GM18519 (cell line): ENCODE data around the gene PSMB10.

ENCODE experiments used
- ATAC-seq: cut with Tn5 transposase; IDR thresholded peaks from one replicate; pipeline ENCODE4 v1.9.1; 2021; ENCODE audit warnings: mild to moderate bottlenecking, moderate library complexity; ENCODE audit not compliant: unreplicated experiment, low FRiP score

PSMB10 gene

DNA sequence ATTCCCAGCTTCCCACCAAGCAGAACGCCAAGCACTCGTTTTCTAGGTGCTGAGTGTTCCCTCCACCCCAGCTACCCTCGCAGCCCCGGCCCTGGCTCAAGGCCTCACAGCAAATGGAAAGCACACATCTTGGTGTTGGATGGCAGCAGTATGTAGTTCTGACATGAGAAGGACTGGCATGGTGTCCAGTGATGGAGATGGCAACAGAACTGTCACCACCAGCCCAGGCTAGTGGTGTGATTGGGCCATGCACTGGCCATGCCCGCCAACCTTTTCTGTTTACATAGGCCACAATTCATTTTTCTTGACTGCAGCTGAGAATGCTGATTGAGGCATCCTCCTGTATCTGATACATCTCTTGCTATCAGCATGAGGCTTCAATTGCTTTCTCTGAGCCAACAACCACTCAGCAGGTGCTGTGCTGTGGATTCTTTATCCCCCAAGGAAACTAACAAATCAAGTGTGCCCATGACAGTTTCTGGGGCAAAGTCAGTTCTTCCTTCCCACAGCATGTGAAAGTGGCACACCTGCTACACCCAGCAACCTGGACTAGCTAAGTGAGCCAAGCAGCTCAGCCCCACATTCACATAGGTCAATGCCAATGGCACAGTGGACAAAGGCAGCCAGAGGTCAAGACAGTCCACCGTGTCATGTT is 28.0 kb upstream of the PSMB10 start:
- no peak for ATAC-seq

DNA sequence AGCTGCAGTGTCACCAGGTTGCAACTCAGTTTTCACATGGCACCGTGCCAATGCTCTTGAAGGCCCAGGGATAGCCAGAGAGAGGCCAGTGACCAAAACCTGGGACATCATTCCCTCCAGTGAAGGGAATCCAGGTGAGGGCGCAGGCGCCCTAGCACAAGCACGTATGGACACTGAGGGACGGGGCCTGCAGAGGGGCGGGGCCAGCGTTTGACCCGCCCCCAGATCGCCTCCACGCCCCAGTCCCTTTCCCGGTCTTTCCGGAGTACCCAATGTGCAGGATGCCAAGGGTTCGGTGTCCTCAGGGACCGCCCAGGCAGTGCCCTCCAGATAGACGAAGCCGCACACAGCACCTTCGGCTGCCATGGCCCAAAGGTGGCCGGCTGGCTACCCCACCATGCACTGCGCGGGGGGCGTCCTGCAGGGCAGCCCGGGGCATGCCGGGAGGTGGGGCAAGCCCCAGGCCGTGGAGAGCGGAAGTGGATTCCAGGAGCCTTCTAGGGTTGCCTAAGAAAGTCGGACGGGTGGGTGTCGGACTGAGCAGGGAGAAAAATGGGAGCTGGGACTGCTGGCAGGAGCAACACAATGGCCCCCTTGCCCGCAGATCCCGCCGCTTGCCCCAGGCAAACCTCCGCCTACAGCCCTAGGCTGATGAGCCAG is 27.1 kb upstream of the PSMB10 start:
- ATAC-seq = no peak

DNA sequence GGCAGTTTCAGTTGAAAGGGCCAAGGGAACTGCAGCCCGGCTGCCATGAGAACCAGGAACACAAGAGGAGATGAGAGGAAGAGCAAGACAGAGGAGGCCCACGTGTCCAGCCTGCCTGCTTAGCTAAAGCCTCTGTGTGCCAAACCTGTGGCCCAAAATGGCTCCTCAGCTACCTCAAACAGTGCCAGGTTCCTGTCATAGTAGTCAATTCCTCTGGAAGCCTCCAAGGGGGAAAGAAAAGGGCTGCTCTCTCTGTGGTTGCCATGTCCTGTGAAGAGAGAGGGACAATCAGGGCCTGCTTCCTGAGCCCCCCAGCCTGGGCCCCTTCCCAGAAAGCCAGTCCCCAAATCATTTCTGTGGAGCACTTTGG is 26.6 kb upstream of the PSMB10 start:
- ATAC-seq = no peak

DNA sequence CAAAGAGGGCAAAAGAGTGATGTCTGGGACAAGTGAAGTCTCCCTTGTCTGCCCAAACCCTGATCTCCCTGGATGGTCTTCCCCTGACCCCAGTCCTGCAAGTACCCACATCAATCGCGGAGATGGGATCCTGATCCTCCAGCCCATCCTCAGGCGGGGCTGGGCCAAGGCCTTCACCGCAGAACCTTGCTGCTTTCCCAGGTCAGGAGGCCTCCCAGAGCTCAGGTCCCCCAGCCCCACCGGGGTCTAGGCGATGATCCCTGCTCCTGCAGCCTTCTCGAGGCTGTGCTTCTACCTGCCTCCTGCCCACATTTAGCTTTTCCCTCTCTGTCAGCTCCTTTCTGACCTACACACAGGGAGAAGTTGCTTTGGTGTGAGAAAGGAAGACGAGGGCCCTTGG is 25.5 kb upstream of the PSMB10 start:
- no peak for ATAC-seq

DNA sequence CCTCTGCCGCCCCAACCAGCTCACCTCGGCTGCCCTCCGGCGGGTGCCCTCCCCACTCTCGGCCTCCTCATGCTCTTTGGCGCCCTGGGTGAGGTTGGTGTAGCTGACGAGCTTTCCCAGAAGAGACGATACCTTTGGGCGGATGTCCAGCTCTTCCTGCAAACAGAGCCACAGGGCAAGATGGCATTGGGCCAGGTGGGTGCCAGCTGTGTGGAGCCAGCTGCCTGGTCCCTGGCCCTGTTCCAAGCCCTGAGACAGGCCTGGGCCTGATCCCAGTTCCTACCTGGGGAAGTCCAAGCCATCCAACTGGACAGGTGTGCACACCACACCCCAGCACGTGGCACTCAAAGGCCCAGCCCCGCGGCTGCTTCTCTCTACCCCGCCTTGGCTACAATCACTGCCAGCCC is 24.9 kb upstream of the PSMB10 start:
- ATAC-seq = no peak

DNA sequence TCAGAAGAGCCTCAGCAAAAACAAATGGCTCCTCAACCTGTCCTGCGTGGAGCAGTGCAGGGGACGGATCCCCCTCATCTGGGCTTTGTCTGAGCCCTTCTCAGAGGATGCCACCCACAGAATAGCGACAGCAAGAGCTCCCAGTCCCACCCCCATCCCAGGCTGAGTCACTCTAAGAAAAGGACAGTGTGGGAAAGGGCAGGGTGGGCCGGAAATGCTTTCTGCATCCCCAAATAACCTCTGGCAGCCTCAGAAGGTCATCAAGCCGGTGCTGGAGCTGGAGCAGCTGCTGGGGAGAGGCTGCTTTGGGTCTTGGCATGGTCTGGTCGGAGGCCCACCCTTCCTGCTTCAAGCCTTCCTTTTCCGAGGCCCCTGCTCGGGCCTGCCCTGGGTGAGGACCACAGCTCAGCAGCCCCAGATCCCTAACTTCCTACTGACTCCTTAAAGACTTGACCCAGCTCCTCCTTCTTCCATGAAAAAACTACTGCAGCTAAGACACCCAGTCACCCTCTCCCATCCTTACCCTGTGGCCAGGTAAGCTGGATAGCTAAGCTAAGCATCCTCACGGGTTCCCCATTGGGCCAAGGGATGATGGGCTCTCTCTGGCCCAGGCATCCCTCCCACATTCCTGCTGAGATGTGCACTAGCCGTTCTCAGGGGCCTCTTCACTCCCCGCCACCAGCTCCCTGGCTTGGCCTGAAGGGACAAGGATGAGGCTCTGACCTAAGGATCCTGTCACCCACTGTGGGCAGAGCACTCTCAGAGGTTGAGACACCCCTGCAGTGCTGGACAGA is 23.1 kb upstream of the PSMB10 start:
- no peak for ATAC-seq

DNA sequence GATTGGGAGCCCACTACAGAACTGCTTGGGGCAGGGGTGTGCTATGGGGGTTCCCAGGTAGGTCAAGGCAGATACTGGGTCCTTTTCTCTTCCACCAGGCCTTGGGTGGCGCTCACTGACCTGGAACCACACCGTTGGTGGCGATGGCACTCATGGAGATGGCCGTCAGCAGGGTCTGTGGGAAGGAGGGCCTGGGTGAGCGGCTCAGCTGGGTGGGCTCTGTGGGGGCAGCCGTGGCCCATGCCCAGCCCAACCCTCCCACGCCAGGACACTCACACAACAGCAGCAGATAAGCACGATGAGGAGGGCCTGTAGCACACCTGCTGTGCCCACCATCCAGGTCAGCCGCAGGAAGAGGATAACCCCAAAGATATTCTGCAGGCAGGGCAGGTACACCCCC is 21.0 kb upstream of the PSMB10 start:
- no peak for ATAC-seq

DNA sequence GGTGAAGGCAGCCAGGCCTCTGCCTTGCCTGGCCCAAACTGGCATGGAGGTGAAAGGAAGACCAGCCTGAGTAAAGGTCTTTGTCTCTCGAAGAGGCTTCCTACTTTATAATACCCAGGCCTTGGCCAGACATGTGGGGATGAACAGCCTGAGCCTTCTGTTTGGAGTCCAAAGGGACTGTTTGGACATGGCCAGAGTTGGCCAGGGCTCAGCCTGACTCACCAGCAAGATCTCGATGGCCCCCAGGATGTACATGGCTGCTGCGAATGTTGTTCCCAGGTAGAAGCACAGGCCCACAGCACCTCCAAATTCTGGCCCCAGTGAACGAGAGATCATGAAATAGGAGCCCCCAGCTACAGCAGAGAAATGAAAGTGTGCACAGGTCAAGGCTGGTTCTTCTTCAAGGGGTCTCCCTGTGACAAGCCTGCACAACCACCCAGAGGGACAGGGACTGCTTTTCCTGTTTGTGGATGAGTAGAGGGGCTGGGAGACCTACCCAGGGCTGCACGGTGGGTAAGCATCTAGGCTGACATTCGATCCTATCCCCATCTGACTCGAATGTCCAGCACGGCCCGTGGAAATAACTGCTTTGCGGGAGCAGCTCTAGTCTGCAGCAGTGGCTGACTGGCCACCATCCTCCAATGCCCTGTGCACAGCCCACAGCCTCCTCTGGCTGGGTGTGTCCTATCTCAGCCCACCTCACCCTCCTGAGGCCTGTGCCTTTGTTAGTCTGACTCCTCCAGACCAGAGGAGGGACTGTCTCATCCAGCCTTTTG is 18.0 kb upstream of the PSMB10 start:
- no peak for ATAC-seq

DNA sequence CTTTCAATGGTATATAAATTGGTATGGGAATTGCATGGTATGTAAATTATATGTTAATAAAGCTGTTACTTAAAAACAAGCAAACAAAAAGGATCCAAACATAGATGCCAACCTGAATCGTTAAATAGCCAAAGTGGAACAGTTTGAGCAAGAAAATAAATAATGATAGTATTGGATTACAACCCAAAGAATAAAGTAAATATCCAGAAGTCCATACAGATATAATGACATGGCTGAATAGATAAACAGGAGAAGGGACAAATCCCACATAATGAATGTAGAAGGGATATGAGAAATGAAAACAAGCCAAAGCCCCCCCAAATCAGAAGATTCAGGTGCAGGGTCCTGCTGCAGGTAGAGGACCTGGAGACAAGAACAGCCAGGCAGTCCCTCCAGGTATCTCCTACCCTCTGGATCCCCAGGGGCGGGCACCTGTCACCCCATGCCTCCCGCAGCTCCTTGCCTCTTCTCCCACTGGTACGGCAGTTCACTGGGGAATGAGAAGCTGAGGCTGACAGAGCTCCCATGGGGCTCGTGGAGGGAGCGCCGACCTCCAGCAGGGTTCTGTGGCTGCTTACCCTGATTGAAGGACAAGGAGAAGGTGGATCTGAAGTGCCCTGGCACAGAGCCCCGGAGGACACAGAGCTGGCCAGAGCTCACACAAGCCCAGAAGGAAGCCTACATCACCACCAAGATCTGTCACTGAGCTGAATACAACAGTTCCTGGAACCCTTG is 17.2 kb upstream of the PSMB10 start:
- no peak for ATAC-seq

DNA sequence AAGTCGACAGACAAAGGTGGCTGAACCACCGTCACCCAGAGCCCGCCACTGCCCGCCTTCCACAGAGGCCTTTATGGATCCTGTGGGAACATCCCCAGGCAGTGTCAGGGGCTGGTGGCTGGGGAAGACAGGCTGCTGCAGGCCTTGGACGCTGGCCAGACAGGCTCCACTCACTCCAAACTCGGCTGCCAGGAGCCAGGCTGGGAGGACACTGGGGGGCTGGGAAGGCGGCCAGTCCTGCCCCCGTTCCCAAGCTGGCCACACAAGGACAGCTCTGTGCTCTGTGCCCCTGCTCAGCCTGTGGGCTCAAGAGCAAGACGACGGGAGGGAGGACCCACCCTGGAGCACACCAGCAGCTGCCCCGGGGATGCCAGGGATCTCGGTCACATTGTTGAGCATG is 14.8 kb upstream of the PSMB10 start:
- no peak for ATAC-seq

DNA sequence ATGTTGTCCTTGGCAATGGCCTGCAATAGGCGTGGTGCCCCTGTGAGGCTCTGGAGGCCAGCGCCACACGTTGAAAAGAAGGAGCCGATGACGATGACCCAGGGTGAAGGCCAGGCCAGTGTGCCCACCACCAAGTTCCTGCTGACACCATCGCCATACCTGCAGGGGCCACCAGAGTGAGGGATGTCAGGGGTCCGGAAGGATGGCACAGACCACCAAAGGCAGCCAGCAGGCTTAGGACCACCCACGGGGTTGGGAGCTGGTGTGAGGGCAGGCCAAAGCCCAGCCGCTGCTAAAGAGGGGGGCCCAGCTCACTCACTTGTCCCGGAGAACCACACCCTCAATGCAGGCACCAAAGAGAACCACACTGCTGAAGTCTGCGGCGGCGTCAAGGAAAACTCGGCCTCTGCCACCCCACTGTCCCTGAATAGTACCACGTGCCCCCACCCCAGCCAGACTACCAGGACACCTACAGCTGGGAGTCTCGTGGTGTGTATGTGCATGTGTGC is 13.7 kb upstream of the PSMB10 start:
- no peak for ATAC-seq

DNA sequence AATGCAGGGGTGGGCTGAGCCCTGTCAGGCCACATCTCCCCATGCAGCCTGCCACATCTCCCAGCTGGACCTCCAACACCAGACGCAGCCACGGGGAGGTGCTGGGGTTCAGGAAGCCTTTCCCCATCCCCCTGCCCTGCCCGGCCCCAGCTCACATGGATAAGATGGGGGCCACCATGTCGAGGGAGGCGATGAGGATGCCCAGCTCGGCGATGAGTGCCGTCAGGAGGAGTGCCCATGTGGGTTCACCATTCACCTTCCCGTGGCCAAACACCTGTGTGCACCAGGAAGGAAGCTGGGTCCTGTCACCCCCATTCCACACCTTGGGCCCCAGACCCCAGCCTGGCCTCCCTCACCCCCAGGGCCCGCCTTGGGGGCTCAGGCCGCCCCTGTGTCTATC is 13.0 kb upstream of the PSMB10 start:
- ATAC-seq = no peak

DNA sequence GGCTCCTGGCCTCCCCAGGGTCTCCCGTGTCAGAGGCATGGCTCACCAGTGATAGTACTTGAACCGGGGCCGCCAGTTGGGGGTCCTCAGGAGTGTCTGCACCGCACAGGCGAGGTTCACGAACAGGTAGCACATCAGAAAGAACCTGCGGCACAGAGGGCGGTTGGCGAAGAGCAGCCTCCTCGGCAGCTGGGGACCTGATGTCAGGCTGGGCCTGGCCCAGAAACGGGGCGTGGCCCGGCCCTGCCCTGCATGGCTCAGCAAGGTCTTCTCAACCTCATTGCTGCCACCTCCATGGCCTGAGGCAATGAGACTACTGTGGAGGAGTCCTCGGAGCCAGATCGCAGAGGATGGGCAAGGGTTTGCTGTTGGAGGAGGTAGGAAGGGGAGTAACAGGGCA is 11.4 kb upstream of the PSMB10 start:
- no peak for ATAC-seq

DNA sequence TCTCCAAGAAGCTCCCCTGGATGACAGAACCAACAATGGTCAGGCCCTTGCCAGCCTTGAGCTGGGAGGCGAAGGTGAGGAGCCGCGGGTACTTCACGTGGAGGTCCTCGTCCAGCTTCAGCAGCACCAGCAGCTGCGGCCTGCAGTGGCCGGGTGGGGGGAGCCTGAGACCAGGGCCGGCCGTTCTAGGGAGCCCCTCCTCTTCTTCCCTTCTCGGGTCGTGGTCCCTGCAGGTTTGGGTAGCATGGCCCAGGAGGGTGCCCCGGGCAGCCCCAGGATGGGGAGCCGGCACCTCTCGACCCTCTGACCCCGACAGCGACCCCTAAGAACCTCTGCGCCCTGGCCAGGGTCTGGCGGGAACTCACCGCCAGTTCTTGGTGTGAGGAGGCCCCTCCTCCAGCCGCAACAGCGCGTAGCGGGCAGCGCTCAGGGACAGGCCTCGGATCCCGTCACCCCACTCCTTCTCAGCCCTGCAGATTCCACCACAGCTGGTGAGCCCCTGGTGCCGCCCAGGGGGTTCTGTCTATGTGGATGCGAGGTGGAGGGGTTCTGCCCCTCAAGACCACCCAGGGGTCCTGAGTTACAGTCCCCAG is 10.4 kb upstream of the PSMB10 start:
- no peak for ATAC-seq

DNA sequence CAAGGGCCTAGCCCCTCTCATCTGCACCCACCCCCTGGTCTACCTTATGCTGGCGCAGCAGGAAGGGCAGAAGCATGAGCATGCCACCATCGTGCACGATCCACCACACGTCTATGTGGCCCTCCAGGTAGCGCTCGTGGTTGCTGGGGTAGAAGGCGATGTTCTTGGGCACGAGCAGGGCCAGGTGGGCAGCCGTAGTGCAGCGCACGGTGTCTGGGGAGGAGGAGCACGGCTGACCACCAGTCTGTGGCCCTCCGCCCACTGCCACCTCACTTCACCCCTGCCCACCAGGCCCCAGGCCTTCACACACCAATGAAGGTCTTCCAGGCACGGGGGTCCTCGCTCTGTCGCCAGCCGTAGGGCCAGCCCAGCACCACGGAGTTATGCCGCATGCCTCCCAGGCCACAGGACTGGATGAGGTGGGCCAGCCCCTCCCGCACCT is 9.5 kb upstream of the PSMB10 start:
- ATAC-seq = no peak

DNA sequence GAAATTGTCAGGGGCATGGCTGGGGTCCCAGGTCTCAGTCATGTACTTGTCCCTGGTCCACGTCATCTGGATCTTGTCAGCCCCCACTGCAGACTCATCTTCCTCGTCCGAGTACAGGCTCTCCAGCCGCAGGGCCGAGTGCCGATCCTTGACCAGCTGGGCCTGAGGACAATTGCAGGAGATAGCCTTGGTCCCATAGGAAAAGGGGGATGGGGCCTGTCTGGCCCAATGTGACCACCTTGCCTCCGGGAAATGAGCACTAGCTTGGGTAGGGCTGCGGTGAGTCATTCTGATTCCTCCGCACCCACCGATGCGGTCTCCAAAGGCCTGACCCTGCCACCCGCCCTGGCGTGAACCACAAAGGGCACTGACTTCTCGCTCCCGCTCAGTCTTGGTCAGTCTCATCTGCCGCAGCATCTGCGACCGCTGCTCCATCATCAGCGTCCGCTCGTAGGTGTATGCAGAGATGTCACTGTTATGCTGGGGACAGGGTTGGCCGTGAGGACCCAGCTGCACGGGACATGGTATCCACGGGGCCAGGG is 8.8 kb upstream of the PSMB10 start:
- no peak for ATAC-seq

DNA sequence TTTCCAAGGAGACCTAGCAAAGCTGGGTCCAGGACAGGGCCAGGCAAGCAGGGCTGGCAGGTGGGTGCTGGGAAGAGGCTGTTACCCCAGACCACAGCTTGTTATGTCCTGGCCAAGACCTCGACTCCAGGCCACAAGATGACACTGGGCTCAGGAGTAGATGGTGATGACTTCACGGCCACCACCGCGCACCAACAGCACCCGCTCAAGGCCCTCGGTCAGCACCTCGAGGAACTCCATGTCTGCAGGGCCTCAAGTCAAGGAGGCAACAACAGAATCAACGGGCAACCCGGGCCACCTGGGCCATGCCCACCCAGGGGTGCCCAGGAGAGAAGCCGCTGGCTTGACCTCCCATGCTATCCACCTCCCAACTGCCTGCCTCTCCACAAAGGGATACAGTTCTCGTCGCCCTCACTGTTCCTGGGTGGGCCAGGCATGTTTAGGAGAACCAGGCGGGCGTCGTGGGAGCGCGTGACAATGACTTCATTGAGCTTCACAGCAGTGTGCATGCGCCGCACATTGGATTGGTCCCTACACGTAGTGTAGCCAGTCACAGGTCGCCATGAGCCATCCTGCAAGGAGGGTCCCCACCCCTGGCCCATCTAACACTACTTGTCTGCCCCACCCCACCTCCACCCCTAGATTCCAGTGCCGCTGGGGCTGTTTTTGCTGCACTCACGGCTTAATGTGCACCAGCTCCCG is 8.2 kb upstream of the PSMB10 start:
- no peak for ATAC-seq

DNA sequence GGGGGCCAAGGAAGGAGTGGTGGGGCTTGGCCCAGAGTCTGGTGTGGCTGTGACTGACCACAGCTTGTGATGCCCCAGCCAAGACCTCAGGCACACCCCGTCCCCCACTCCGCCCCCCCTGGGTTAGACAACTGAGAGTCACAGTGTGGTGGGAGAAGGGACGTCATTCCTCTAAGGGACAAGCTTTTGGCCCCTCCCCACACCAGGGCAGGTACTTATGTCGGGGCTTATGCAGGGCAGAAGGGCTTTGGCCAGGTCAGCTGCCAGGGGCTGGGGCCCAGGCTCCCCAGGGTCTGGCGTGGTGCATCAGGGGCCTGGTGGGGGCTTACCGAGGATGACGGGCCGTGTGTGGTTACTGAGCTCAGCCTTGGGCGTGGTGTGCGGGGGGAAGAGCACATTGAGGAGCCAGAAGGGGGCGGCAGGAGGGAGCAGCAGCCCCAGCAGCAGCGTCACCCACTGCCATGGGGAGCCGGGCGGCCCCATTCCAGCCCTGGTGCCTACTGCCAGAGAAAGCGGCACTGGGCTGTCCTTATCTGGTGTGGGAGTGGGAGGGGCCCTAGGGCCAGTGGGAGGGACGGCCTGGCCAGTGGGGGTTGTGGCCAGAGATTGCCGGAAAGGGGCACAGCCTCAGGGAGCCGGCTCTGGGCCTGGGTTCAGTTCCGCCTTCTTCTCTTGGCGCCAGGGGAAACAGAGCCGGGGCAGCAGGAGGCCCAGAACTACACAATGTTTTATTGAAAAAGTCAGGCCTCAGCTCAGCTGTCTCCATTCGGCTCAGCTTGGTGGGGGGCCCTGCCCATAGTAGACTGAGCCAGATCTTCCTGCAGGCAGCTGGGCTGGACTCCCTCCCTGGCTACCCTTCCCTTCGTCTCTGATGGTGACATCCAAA is 7.2 kb upstream of the PSMB10 start, which contains the start of gene LCAT:
Gene LCAT, minus strand, starts transcription at position 502 of the 886 bp plus-strand sequence. Its CDS starts 19 bp downstream, at position 483.
- ATAC-seq = no peak
